HG02870 (cell line): ENCODE results near the gene UGT2A1.

Experiments
- ATAC-seq: cut with Tn5 transposase; IDR thresholded peaks from one replicate; pipeline ENCODE4 v1.9.1; 2021; ENCODE audit warnings: mild to moderate bottlenecking, moderate library complexity; ENCODE audit not compliant: unreplicated experiment

Gene UGT2A1

GRCh38 chr4:69591364-69591763, 61.7 kb downstream of the UGT2A1 start:
- no peak for ATAC-seq

- ATAC-seq = no peak
Measured at GRCh38 chr4:69589884-69590283, 63.2 kb downstream of the UGT2A1 start.

- no peak for ATAC-seq
Measured at GRCh38 chr4:69584135-69584534, 68.9 kb downstream of the UGT2A1 start.

GRCh38 chr4:69583543-69583942, 69.5 kb downstream of the UGT2A1 start:
- ATAC-seq = no peak

GRCh38 chr4:69577245-69577644, 75.8 kb downstream of the UGT2A1 start:
- ATAC-seq = no peak

GRCh38 chr4:69576251-69576877, 76.7 kb downstream of the UGT2A1 start:
- ATAC-seq = no peak

- no peak for ATAC-seq
Measured at GRCh38 chr4:69568787-69569186, 84.3 kb downstream of the UGT2A1 start.

GRCh38 chr4:69563424-69563823, 89.6 kb downstream of the UGT2A1 start:
- no peak for ATAC-seq

GRCh38 chr4:69549651-69550050, 103.4 kb downstream of the UGT2A1 start:
- ATAC-seq = no peak

GRCh38 chr4:69546134-69546765, 106.8 kb downstream of the UGT2A1 start:
- ATAC-seq = no peak
